NB4 (cell line): ENCODE data around the gene DIP2C.

Experiments used
- CTCF ChIP-seq: IDR thresholded peaks from one replicate; pipeline ENCODE4 v1.5.1; 2012; ENCODE audit warnings: low read depth, low read length
- MAX ChIP-seq: IDR thresholded peaks from 2 replicates; pipeline ENCODE4 v1.6.1; 2011; ENCODE audit warnings: low read depth, low read length

- TF ChIP-seq CTCF (no peak), MAX (no peak)
These were observed 461.1 kb downstream of the DIP2C start for GRCh38 chr10:228366-228765.
